Stimulated activated CD8-positive, alpha-beta memory T cell treated with anti-CD3 and anti-CD28 coated beads, Interleukin-7, amount 100 ng/mL, for 1 hour (primary cell): ENCODE measurements around the gene FBLN1.
"Not testable (repeated sequence)": the region's sequence is repeated elsewhere in the genome, so short reads cannot be mapped to it uniquely, and the experiment has no call there.

Experiments used
- DNase-seq, 2 donors: peaks; one replicate each; pipeline ENCODE4 v3.0.0-alpha.2; 2020; ENCODE audit warnings: low read depth in 2 of 2

The FBLN1 gene

DNA sequence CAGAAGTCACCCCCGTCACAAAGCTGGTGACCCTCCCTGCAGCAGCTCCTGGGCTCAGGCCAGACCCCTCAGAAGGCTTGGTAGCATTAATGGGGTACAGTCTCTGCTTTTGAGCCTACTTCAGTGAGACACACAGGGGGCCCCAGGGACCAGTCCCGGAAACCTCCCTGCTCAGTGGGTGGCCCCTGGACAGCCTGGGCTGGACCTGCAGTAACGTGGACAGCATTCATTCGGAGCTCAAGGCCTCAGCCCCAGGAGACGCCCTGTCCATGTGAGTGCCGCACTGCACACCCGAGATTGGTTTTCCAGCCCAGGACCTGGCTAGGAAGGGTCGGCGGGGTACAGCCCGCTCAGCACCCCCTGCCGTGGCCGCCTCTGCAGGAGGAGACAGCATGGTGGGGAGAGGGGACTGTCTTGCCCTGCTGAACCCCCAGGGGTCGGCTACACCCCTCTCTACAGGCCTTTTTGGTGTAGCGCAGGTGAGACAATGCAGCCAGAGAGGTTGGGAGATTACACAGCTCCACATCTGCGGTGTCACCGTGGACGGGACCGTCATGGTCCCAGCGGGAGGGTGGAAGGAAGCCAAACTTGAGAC, 83.4 kb downstream of the FBLN1 start:
- no peak for DNase-seq

DNA sequence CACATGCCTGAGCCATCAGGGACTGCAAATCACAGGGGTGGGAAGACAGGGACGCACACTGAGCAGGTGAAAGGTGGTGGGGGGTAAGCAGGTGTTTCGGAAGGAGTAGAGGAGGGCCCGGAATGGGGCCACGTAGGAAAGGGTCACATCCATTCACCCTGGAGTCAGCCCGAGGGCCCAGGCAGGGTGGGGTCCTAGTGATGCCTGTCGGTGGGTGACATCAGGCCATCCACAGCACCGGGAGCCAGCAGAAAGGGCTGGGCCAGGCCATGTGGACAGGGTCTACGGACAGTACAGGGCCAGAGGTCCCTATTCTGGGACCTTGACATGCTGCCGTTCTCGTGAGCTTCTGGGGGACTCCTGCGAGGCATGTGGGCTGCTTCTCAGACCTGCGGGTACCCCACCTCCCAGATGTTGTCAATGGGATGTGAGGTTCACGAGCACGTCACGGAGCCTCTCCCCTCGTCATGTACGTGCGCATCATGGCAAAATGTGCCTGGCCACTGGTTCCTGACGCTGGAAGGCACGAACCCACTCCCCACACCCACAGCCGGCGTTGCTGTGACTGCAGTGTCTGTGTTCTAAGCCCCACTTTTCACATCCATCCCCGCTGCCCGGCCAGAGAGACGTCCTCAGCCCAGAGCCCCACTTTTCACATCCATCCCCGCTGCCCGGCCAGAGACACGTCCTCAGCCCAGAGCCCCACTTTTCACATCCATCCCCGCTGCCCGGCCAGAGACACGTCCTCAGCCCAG, 84.1 kb downstream of the FBLN1 start:
- no peak for DNase-seq

DNA sequence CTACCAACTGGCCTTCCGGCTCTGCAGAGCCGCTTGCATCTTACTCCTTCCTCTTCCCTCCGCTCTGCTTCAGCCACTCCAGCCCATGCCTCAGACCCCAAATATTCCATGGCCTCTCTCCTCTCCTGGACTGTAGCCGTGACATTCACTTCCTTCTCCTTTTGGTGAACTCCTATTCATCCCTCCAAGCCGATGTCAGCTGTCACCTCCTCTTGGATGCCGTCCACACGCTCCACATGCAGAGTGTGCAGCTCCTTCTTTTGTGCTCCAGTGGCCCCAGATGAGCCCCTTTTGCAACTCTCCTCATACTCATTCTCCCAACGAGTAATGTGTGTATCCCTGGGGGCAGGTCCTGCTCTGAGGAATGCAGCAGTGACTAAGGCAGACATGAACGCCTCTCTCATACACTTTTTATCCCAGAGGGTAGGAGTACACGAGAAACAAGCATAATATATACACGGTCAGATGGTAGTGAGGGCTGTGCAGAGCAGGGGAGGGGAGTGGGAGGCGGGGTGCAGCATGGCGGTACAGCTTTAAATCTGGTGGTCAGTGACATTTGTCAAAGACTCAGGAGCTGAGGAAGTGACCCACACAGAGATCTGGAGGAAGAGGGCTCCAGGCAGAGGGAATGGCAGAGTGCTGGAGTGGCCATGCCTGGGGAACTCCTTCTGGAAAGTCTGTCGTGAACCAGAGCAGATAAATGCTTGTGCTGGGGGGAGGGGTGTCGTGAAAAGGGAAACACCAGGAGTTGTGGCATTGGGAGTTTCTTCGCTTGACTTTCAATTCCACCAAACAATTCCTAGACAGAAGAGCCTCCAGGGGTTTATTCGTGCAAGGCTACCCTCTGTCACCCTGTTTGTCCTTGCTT, 85.2 kb downstream of the FBLN1 start:
- DNase-seq = no peak

- DNase-seq = no peak
Measured at GRCh38 chr22:45589556-45589955, 86.9 kb downstream of the FBLN1 start.

GRCh38 chr22:45590262-45590661, 87.6 kb downstream of the FBLN1 start:
- DNase-seq = no peak

DNA sequence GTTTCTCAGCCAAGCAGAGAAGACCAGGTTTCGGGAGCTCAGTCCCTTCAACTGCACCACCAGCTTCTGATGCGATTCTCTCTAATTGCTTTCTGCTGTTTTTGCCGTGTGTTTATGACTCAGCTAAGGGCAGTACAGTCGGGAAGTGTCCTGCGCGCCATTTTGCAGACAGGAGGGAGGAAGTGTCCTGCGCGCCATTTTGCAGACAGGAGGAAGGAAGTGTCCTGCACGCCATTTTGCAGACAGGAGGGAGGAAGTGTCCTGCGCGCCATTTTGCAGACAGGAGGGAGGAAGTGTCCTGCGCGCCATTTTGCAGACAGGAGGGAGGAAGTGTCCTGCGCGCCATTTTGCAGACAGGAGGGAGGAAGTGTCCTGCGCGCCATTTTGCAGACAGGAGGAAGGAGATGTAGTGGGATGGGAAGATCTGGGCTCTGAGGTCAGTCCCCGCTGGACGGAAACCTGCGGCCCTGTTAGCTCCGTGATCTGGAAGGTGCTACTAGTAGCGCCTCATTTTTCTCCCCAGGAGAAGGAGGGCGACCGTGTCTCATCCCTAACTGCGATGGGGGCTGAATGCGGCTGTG, 89.0 kb downstream of the FBLN1 start:
- DNase-seq = not testable (repeated sequence)

- no peak for DNase-seq
Measured at GRCh38 chr22:45594123-45594941, 91.6 kb downstream of the FBLN1 start.

DNA sequence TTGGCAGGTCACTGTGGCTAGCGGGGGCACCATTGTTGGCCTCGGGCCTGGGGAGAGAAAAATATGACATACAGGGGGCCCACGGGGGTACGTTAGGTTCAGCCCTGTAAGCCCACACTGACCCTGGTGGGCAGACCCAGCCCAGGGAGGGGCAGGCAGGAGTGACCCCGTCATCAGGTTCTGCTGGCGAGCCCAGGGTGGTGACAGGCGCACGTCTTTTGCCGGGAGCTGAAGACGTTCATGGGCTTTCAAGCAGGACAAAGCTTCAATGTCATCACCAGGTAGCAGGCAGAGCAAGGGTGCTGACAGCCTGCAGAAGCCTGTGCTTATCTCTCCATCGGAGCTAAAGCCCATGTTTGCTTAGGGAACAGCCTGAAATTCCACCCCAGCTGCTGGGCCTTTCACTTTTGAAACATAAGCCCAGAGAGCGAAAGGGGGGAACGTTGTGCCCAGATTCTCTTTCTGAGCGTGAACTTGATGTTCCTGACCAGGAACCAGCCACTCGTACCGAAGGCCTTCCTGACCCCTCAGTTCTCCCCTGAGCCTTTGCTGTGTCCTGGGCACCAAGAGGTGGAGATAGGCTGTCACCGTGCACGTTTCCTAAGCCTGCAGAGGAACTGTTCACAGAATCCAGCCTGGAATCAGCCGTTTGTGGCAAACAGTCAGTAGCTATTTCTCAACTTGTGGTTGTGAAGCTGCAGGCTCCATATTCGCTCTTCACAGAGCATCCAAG, 94.9 kb downstream of the FBLN1 start:
- DNase-seq = no peak

DNA sequence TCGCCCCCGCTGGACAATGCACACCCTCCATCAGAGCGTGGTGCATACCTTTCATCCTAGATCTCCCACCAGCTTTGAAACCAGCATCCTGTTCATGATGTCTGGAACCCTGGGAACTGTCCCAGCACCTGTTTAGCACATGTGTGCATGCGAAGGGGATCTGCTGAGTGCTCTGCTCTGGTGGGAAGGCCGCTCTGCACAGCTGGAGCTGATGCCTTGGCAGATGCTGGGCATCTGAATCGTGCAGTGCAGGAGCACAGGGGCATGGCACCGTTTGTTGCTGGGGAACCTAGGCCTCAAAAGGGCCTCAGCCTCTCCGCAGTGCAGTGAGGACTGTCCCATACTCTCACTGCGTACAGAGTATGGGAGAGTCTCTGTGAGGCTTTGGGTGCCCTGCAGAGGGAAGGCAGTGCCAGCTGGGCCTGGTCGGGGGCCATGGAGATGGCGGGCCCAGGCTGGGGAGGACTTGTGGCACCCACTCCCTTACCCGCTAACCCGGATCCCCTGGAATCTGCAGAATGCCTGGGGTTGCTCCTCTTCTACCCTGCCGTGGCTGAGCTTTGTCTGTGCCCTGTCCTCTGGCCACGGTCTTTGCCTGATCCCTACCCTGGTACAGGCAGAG, 96.0 kb downstream of the FBLN1 start:
- DNase-seq = no peak

DNA sequence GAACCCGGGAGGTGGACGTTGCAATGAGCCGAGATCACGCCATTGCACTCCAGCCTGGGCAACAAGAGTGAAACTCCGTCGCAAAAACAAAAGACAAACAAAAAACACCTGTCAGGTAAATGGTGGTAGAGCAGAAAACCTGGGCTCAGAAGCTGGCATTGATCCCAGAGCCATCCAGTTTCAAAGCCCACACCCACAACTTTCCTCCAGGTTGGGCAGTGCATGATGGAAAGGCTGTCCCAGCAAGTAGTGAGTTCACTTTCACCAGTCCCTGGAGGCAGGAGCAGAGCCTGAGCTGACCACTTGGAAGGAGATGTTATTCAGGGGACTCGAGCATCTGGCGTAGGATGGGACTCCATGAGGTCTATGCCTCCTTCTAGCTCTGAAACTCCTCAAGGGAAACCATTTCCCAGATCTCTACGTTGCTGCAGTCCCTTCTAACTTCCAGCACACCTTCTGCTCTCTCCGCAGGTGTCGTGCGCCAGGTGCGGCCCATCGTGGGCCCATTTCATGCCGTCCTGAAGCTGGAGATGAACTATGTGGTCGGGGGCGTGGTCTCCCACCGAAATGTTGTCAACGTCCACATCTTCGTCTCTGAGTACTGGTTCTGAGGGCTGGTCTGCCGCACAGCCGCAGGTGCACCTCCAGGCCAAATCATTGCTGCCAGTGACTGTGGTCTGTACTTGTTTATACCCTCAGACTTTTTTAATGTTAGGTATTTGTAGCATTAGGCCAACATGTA, 97.3 kb downstream of the FBLN1 start:
- DNase-seq = no peak

DNA sequence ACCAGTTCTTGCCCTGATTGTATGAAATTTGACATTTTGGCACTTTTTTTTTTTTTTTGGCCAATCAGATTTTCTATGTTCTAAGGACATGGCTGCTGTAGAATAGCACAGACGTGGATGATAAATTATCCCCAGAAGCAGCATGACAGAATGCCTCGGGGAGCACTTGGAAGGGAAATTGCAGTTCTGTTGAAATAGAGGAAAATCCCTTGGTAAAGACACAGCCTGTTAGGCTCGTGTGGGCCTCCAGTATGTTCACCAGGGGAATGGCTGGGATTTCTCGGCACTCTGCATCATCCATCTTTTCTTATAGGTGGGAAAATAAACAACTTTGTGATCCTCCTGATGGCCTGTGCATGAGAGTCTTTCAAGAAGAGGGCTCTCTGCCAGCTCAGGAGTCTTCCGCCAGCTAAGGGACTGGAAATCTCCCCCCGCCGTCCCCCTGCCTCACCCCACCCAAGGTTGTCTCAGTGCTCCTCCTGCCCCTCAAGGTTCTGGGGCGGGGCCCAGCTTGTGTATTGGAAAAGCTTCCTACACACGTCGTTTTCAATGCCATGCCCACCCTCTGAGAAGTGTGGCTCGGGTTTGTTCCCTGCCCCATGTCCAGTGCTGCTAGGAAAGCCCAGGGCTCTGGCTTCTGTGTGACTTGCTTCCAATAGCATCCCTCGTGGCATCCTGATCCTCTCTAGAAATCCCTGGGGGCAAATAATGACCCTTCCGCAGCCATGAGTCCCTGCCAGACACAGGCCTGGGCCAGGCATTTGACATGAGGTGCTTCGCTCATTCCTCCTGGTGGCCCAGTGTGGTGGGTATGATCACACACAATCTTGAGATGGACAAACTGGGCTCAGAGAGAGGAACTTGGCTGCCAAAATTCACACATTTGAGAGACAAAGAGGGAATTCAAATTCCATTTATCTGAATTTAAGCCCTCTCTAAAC, 98.4 kb downstream of the FBLN1 start:
- no peak for DNase-seq

GRCh38 chr22:45602004-45602733, 99.5 kb downstream of the FBLN1 start:
- DNase-seq = no peak

DNA sequence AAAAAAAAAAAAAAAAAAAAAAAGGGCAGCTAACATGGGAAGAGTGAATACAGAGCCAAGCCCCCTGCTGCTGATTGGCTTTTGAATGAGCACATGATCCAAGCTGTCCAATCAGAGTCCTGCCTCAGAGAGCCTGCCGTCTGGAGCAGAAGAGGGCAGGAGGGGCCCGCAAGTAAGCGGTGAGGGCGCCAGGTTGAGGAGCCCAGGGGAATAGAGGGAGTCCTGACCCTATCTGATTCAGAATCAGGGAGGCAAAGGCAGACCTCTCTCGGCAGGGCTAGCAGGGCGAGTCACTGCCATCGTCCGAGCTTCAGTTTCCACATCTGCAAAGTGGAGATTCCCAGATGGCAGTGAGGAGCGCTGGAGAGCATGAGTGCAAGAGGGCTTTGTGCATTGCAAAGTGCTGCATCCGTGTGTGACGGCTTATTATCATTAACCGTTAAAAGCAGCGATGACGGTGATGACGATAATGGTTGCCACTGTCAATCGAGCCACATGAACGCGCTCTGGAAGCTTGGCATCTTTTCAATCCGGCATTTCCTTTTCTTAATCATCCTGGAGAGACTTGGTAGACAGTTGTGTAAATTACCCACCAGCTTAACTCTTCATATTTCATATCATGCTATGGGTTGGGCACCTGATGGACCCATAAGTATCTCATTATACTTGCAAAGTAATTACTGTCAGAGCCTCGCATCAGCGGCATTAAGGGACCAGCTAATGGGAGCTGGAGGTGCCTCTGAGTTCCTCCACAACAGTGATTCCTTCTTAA, 100.3 kb downstream of the FBLN1 start:
- no peak for DNase-seq

DNA sequence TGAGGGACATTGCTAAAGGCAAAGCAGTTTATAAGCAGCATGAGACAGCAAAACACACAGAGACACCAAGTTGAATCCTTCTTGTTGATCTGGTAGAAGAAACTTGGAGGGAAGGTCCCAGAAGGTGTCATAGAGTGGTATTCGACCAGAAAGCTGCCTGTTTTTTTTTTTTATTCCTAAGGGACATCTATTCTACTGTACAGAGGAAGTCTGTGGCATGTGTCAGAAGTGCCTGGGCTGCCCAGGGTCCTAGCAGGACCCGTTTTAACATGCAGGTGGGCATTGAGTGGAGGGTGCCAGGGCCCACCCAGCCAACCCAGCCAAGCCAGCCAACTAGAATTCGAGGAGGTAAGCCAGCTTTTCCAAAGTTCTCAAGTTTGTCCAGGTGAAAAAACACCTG, 100.9 kb downstream of the FBLN1 start:
- no peak for DNase-seq

DNA sequence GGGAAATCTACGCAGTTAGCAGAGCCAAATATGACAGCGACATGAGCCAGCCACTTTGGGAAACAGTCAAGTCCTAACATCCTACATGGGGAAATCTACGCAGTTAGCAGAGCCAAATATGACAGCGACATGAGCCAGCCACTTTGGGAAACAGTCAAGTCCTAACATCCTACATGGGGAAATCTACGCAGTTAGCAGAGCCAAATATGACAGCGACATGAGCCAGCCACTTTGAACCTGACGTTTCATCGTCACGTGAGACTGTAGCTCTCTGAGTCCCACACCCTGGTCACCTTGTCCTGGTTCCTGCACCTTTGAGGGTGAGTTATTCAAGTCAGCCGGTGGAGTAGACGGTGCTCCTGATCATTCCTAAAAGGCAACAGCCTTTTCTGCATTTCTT, 105.4 kb downstream of the FBLN1 start:
- not testable (repeated sequence) for DNase-seq

- DNase-seq = no peak
Measured at GRCh38 chr22:45608763-45609180, 106.1 kb downstream of the FBLN1 start.

DNA sequence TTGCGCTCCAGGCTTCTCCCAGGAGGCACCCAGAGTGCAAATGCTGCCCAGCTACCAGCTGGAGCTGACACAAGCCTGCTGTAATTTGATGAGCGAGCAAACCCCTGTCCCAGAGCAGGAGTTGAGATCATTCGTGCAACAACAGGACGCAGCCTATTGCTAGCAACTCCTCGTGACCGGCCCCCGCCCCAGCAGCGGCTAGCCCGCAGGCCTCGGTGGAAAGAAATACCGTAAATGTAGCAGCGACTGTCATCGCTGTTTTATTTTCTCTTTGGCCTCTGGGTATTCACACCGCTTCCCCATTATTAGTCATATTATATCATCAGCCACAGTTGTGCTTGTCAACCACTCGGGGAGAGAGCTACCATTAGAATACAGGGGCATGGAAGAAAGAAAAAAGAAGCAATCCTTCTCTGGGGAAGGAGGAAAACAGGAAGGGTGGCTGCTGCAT, 109.8 kb downstream of the FBLN1 start:
- no peak for DNase-seq
